Glomerular visceral epithelial cell (primary cell): ENCODE measurements around the gene PDSS2.
"Not testable (repeated sequence)": the region's sequence is repeated elsewhere in the genome, so short reads cannot be mapped to it uniquely, and the experiment has no call there.

Experiments
- DNase-seq: peaks from one replicate; pipeline ENCODE4 v3.0.0-alpha.2; 2016; ENCODE audit errors: extremely low spot score

PDSS2 gene

GRCh38 chr6:107459283-107460082, at the start of gene PDSS2:
Gene PDSS2 (minus strand): TSS chr6:107459564. CDS start chr6:107459285, 279 bp downstream.
- peak; percentile 97 for DNase-seq

GRCh38 chr6:107506145-107506544, 46.8 kb upstream of the PDSS2 start:
- no peak for DNase-seq

- DNase-seq = no peak
Observed at GRCh38 chr6:107504270-107505026, 45.1 kb upstream of the PDSS2 start.

- DNase-seq = no peak
Observed at GRCh38 chr6:107496892-107497684, 37.7 kb upstream of the PDSS2 start.

- no peak for DNase-seq
Observed at GRCh38 chr6:107495971-107496370, 36.6 kb upstream of the PDSS2 start.

GRCh38 chr6:107495196-107495643, 35.9 kb upstream of the PDSS2 start:
- DNase-seq = no peak

- no peak for DNase-seq
Observed at GRCh38 chr6:107493158-107494057, 34.0 kb upstream of the PDSS2 start.

- no peak for DNase-seq
Observed at GRCh38 chr6:107491760-107492660, 32.6 kb upstream of the PDSS2 start.

GRCh38 chr6:107491138-107491609, 31.8 kb upstream of the PDSS2 start:
- DNase-seq = no peak

- no peak for DNase-seq
Observed at GRCh38 chr6:107490566-107491137, 31.3 kb upstream of the PDSS2 start.

- peak; percentile 23 for DNase-seq
Observed at GRCh38 chr6:107489636-107490565, 30.5 kb upstream of the PDSS2 start, which contains the start of gene SOBP. Gene SOBP (plus strand): TSS chr6:107490117. CDS start chr6:107490617, 500 bp downstream.

- DNase-seq = no peak
Observed at GRCh38 chr6:107488875-107489635, 29.7 kb upstream of the PDSS2 start.

- no peak for DNase-seq
Observed at GRCh38 chr6:107488174-107488874, 29.0 kb upstream of the PDSS2 start.

GRCh38 chr6:107485157-107485556, 25.8 kb upstream of the PDSS2 start:
- no peak for DNase-seq

- DNase-seq = no peak
Observed at GRCh38 chr6:107479089-107479690, 19.8 kb upstream of the PDSS2 start.

GRCh38 chr6:107475826-107476225, 16.5 kb upstream of the PDSS2 start:
- DNase-seq = not testable (repeated sequence)
